Peyer's patch (tissue), 4 donors: ENCODE data around the gene MROH9. TPM values are rescaled to one million over a fixed set of nuclear protein-coding genes. Genes with fewer than 3 reads are reported as not detected.

ENCODE experiments used
- DNase-seq, 3 donors: peaks; one replicate each; pipeline ENCODE4 v3.0.0-alpha.2; 2017 to 2019
- H3K27ac ChIP-seq, 4 donors: fragments of 200-600 bp; sonication (generic); one replicate each; pipeline ENCODE4 v1.5.1; 2016 to 2019
- H3K27me3 ChIP-seq, 2 donors: fragments of 200-600 bp; sonication (generic); one replicate each; pipeline ENCODE4 v1.5.1; 2019
- H3K36me3 ChIP-seq, 3 donors: fragments of 200-600 bp; sonication (generic); one replicate each; pipeline ENCODE4 v1.5.1; 2016 to 2019
- H3K4me1 ChIP-seq, 4 donors: fragments of 200-600 bp; sonication (generic); one replicate each; pipeline ENCODE4 v1.5.1; 2016 to 2019
- H3K4me3 ChIP-seq, 4 donors: fragments of 200-600 bp; sonication (generic); 1 replicate in 3 of 4; 2 replicates in 1 of 4; pipeline ENCODE4 v1.5.1; 2016 to 2019; ENCODE audit warnings: mild to moderate bottlenecking in 1 of 4
- H3K9me3 ChIP-seq, 4 donors: fragments of 200-600 bp; sonication (generic); one replicate each; pipeline ENCODE4 v1.5.1; 2016 to 2019; ENCODE audit warnings: mild to moderate bottlenecking in 1 of 4
- CTCF ChIP-seq, 6 experiments: fragments of 450-650 bp in 4 of 6; fragments of 200-600 bp in 2 of 6; sonication (generic) in 1 of 6; IDR thresholded peaks; one replicate each; pipeline ENCODE4 v1.5.1; 2017 to 2019; ENCODE audit warnings: antibody characterized with exemption in 6 of 6, mild to moderate bottlenecking in 3 of 6, moderate library complexity in 1 of 6
- POLR2A ChIP-seq, 2 donors: fragments of 450-650 bp; IDR thresholded peaks; one replicate each; pipeline ENCODE4 v1.5.1; 2017; ENCODE audit warnings: antibody characterized with exemption in 2 of 2, mild to moderate bottlenecking in 2 of 2, moderate library complexity in 2 of 2
- total RNA-seq, 4 donors: library from RNA; depleted of rRNA; stranded (reverse); fragments of >200 nt; gene quantifications; one replicate each; pipeline ENCODE4 v1.1.0, GENCODE V29; 2016

MROH9 gene
- total RNA-seq, 4 donors from 2014 or later, result not detected

GRCh38 chr1:170970256-170970655, 34.9 kb downstream of the MROH9 start:
- no peak overlapping the region for H3K4me3 ChIP-seq
- H3K9me3 ChIP-seq, result peaks cover 0 to 2% (median 0%) of the 10 kb centered on the region in 4 donors
- no peak for TF ChIP-seq POLR2A (IDR thresholded peaks at IDR 0.05)
- H3K4me1 ChIP-seq, result no peaks in the 10 kb centered on the region
- H3K27ac ChIP-seq, result no peak overlapping the region
- DNase-seq, result no peak
- H3K36me3 ChIP-seq, result no peaks in the 10 kb centered on the region
- no peaks in the 10 kb centered on the region for H3K27me3 ChIP-seq

- Histone ChIP-seq H3K4me3 (no peak overlapping the region), H3K9me3 (peaks cover 0 to 5% (median 0%) of the 10 kb centered on the region in 4 donors), H3K27me3 (no peaks in the 10 kb centered on the region), H3K36me3 (no peaks in the 10 kb centered on the region), H3K4me1 (no peaks in the 10 kb centered on the region), H3K27ac (no peak overlapping the region)
- no peak for TF ChIP-seq CTCF (IDR thresholded peaks at IDR 0.05)
- no peak for TF ChIP-seq POLR2A (IDR thresholded peaks at IDR 0.05)
- DNase-seq, result no peak
Measured at GRCh38 chr1:170978371-170978910, 43.1 kb downstream of the MROH9 start.

GRCh38 chr1:170985406-170985805, 50.1 kb downstream of the MROH9 start:
- TF ChIP-seq POLR2A (IDR thresholded peaks at IDR 0.05) (no peak), CTCF (IDR thresholded peaks at IDR 0.05) (no peak)
- Histone ChIP-seq H3K4me3 (no peak overlapping the region), H3K9me3 (no peaks in the 10 kb centered on the region), H3K4me1 (no peaks in the 10 kb centered on the region), H3K36me3 (no peaks in the 10 kb centered on the region), H3K27me3 (no peaks in the 10 kb centered on the region), H3K27ac (no peak overlapping the region)
- DNase-seq, result no peak

GRCh38 chr1:170986901-170987300, 51.6 kb downstream of the MROH9 start:
- Histone ChIP-seq H3K4me3 (no peak overlapping the region), H3K4me1 (no peaks in the 10 kb centered on the region), H3K27ac (no peak overlapping the region), H3K27me3 (no peaks in the 10 kb centered on the region), H3K36me3 (no peaks in the 10 kb centered on the region), H3K9me3 (no peaks in the 10 kb centered on the region)
- no peak for DNase-seq
- no peak for TF ChIP-seq CTCF (IDR thresholded peaks at IDR 0.05)
- no peak for TF ChIP-seq POLR2A (IDR thresholded peaks at IDR 0.05)

GRCh38 chr1:170987424-170987823, 52.1 kb downstream of the MROH9 start:
- Histone ChIP-seq H3K4me3 (no peak overlapping the region), H3K9me3 (no peaks in the 10 kb centered on the region), H3K27ac (no peak overlapping the region), H3K27me3 (no peaks in the 10 kb centered on the region), H3K4me1 (no peaks in the 10 kb centered on the region), H3K36me3 (no peaks in the 10 kb centered on the region)
- no peak for TF ChIP-seq POLR2A (IDR thresholded peaks at IDR 0.05)
- TF ChIP-seq CTCF (IDR thresholded peaks at IDR 0.05), result no peak
- DNase-seq, result no peak

GRCh38 chr1:170993151-170993550, 57.8 kb downstream of the MROH9 start:
- Histone ChIP-seq H3K36me3 (no peaks in the 10 kb centered on the region), H3K4me3 (no peak overlapping the region), H3K27ac (no peak overlapping the region), H3K4me1 (no peaks in the 10 kb centered on the region), H3K27me3 (no peaks in the 10 kb centered on the region), H3K9me3 (no peaks in the 10 kb centered on the region)
- no peak for TF ChIP-seq POLR2A (IDR thresholded peaks at IDR 0.05)
- no peak for TF ChIP-seq CTCF (IDR thresholded peaks at IDR 0.05)
- no peak for DNase-seq
